ENCODE measurements around the gene MAF. TPM values are rescaled to one million over a fixed set of nuclear protein-coding genes. Genes with fewer than 3 reads are reported as not detected.

MAF gene
- total RNA-seq, 1 donor from 2014 or later: 31.4 TPM

DNA sequence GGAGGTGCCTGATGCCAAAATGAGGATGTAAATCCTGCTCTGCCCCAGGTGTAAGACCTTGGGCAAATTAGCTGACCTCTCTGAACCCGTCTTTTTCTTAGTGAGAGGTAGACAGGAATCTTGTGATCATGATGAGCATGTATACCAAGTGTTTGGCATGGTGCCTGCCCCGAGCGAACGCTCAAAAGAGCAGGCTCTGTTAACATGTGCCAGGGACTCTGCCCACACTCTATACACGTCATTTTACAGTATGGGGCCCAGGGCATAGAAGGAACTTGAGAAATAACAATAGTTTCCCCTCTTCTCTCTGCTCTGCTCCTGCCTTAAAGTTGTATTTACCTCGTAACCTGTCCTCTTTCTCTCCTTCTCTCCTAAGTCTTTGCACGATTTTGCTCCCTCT is 9.3 kb upstream of the MAF start:
- TF ChIP-seq, protein P1, sequence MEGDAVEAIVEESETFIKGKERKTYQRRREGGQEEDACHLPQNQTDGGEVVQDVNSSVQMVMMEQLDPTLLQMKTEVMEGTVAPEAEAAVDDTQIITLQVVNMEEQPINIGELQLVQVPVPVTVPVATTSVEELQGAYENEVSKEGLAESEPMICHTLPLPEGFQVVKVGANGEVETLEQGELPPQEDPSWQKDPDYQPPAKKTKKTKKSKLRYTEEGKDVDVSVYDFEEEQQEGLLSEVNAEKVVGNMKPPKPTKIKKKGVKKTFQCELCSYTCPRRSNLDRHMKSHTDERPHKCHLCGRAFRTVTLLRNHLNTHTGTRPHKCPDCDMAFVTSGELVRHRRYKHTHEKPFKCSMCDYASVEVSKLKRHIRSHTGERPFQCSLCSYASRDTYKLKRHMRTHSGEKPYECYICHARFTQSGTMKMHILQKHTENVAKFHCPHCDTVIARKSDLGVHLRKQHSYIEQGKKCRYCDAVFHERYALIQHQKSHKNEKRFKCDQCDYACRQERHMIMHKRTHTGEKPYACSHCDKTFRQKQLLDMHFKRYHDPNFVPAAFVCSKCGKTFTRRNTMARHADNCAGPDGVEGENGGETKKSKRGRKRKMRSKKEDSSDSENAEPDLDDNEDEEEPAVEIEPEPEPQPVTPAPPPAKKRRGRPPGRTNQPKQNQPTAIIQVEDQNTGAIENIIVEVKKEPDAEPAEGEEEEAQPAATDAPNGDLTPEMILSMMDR (IDR thresholded peaks at IDR 0.05; ENCODE audit: unreplicated experiment): no peak
- Mint-ChIP-seq H3K27me3 (ENCODE audit: unreplicated experiment) (no peaks in the 10 kb centered on the region), H3K27ac (ENCODE audit: unreplicated experiment) (no peak overlapping the region), H3K9me3 (ENCODE audit: unreplicated experiment) (no peaks in the 10 kb centered on the region), H3K4me1 (ENCODE audit: unreplicated experiment) (peaks cover 6% of the 10 kb centered on the region), H3K36me3 (ENCODE audit: low read depth, unreplicated experiment) (no peaks in the 10 kb centered on the region), H3K4me3 (ENCODE audit: unreplicated experiment) (no peak overlapping the region)
- no peak for DNase-seq (ENCODE audit: low spot score)

DNA sequence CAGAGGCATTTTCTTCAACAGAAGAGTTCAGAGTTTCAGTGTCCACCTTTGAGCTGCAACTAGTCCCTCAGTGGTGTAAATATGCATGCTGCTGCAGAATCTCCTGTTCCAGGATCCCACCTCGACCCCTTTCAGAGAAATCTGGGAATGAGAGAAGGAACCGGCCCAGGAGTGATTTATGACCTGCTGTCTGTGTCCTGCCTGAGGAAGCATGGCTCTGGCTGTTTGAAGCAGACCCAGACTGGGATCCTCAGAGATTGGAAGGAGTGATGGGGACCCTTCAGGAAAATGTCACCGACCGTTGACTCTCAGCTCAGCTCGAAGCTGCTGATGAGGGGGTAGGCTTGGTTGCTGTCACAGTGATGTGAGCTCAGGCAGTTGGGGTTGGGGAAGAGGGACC is 8.4 kb upstream of the MAF start:
- DNase-seq (ENCODE audit: low spot score): no peak
- no peak overlapping the region for H3K4me3 Mint-ChIP-seq (ENCODE audit: unreplicated experiment)
- H3K36me3 Mint-ChIP-seq (ENCODE audit: low read depth, unreplicated experiment): no peaks in the 10 kb centered on the region
- H3K4me1 Mint-ChIP-seq (ENCODE audit: unreplicated experiment): peaks cover 6% of the 10 kb centered on the region
- H3K27me3 Mint-ChIP-seq (ENCODE audit: unreplicated experiment): no peaks in the 10 kb centered on the region
- TF ChIP-seq, protein P1 (IDR thresholded peaks at IDR 0.05; ENCODE audit: unreplicated experiment): no peak
- H3K27ac Mint-ChIP-seq (ENCODE audit: unreplicated experiment): no peak overlapping the region
- no peaks in the 10 kb centered on the region for H3K9me3 Mint-ChIP-seq (ENCODE audit: unreplicated experiment)

DNA sequence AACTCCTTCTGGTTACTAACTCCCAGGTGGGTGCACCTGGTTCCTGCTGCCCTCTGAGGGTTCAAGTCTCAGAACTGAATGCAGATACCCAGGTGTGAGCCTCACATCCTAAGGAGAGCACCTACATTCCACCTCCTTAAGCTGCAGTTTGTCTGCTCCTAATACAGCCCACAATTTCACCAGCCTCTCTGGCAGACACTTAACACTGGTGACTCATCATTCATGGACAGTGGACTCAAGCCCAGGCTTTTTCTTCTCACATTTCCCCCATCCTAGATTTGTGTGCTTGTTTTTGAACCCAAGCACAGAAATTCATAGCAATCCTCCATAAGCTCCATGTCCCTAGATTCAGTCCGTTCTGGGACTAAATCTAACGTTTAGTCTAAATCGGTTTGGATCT is 7.0 kb upstream of the MAF start:
- Mint-ChIP-seq H3K4me1 (ENCODE audit: unreplicated experiment) (peaks cover 10% of the 10 kb centered on the region), H3K27ac (ENCODE audit: unreplicated experiment) (no peak overlapping the region), H3K9me3 (ENCODE audit: unreplicated experiment) (no peaks in the 10 kb centered on the region), H3K4me3 (ENCODE audit: unreplicated experiment) (no peak overlapping the region), H3K27me3 (ENCODE audit: unreplicated experiment) (no peaks in the 10 kb centered on the region), H3K36me3 (ENCODE audit: low read depth, unreplicated experiment) (no peaks in the 10 kb centered on the region)
- DNase-seq (ENCODE audit: low spot score): no peak
- TF ChIP-seq, protein P1 (IDR thresholded peaks at IDR 0.05; ENCODE audit: unreplicated experiment): no peak

DNA sequence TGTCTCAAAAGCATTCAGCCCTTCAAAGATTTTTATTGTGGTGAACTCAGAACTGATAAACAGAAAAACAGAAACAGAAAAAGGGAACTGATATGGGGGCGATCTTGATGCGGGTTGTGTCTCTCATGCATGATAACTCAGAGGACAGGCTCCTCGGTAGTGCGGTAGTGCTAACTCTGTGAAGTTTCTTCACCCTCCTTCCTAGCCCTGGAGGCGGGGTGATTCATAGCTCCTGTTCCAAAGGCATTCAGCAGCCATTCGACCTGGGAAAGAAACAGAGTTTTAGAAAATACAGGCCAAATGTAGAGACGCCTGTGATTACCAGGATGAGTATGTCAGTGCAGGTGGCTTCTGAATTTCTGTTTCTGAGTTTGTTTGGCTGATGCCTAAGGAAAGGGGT is 5.5 kb upstream of the MAF start:
- no peak for DNase-seq (ENCODE audit: low spot score)
- TF ChIP-seq, protein P1 (IDR thresholded peaks at IDR 0.05; ENCODE audit: unreplicated experiment): no peak
- H3K27ac Mint-ChIP-seq (ENCODE audit: unreplicated experiment): no peak overlapping the region
- peaks cover 13% of the 10 kb centered on the region for H3K4me1 Mint-ChIP-seq (ENCODE audit: unreplicated experiment)
- no peaks in the 10 kb centered on the region for H3K36me3 Mint-ChIP-seq (ENCODE audit: low read depth, unreplicated experiment)
- no peaks in the 10 kb centered on the region for H3K9me3 Mint-ChIP-seq (ENCODE audit: unreplicated experiment)
- H3K4me3 Mint-ChIP-seq (ENCODE audit: unreplicated experiment): no peak overlapping the region
- peaks cover 2% of the 10 kb centered on the region for H3K27me3 Mint-ChIP-seq (ENCODE audit: unreplicated experiment)

DNA sequence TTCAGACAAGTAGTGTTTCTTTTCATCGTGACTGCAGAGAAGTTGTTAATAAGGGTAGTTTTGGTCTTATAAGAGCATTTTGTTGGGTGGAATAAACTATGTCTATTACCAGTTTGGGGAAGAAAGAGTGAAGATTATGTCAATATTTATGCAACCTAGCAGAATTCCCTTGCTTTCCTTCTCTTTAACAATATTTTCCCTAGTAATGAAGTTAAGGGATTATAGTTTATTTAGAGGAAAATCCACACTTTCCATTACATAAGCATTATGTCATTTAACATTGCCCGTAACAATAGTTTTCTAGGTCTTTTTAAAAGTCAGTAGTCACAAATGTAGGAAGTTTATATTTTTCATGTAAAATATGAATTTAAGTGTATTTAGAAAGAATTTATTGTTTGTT is 2.5 kb upstream of the MAF start:
- Mint-ChIP-seq H3K4me1 (ENCODE audit: unreplicated experiment) (peaks cover 9% of the 10 kb centered on the region), H3K27me3 (ENCODE audit: unreplicated experiment) (peaks cover 4% of the 10 kb centered on the region), H3K27ac (ENCODE audit: unreplicated experiment) (no peak overlapping the region), H3K36me3 (ENCODE audit: low read depth, unreplicated experiment) (peaks cover 2% of the 10 kb centered on the region), H3K9me3 (ENCODE audit: unreplicated experiment) (no peaks in the 10 kb centered on the region), H3K4me3 (ENCODE audit: unreplicated experiment) (no peak overlapping the region)
- TF ChIP-seq, protein P1 (IDR thresholded peaks at IDR 0.05; ENCODE audit: unreplicated experiment): no peak
- no peak for DNase-seq (ENCODE audit: low spot score)
